K562 (cell line): ENCODE results near the gene RPS27. TPM values are rescaled to one million over a fixed set of nuclear protein-coding genes. Genes with fewer than 3 reads are reported as not detected.

ENCODE experiments used
- CC2D1A ChIP-seq: fragments of 450-650 bp; IDR thresholded peaks from 2 replicates; pipeline ENCODE4 v1.6.1; 2017; ENCODE audit warnings: mild to moderate bottlenecking
- ETS2 ChIP-seq: IDR thresholded peaks from 2 replicates; pipeline ENCODE4 v1.6.1; 2016; ENCODE audit warnings: borderline replicate concordance, missing genetic modification characterization, mild to moderate bottlenecking, moderate library complexity, missing compliant biosample characterization; ENCODE audit not compliant: poor library complexity, severe bottlenecking
- GATA2 ChIP-seq: sonication (generic); formaldehyde crosslinking; IDR thresholded peaks from 2 replicates; pipeline ENCODE4 v1.4.0; 2020; ENCODE audit warnings: mild to moderate bottlenecking, missing genetic modification reagents
- NR1H2 ChIP-seq: sonication (generic); formaldehyde crosslinking; IDR thresholded peaks from 2 replicates; pipeline ENCODE4 v1.4.0; 2020; ENCODE audit warnings: mild to moderate bottlenecking, missing genetic modification reagents
- RBM15 ChIP-seq: fragments of 200-400 bp; formaldehyde crosslinking; IDR thresholded peaks from 2 replicates; pipeline ENCODE4 v1.6.1; 2018; ENCODE audit warnings: mild to moderate bottlenecking, low read length, moderate library complexity; ENCODE audit not compliant: insufficient read depth
- TOE1 ChIP-seq, 2 experiments: fragments of 450-650 bp in 1 of 2; sonication (generic) in 1 of 2; formaldehyde crosslinking in 1 of 2; IDR thresholded peaks; 2 replicates each; pipeline versions ENCODE4 v1.7.1 to v1.8.0; 2016 to 2022; ENCODE audit warnings: borderline replicate concordance in 2 of 2, mild to moderate bottlenecking in 2 of 2, antibody characterized with exemption in 1 of 2, inconsistent platforms in 1 of 2, low read depth in 1 of 2, missing genetic modification reagents in 1 of 2, moderate library complexity in 1 of 2
- U2AF1 ChIP-seq: fragments of 200-400 bp; formaldehyde crosslinking; optimal IDR thresholded peaks from 2 replicates; pipeline ENCODE3; 2017; ENCODE audit warnings: mild to moderate bottlenecking, low read depth, low read length, moderate library complexity
- ZFP30 ChIP-seq: fragments of 250-450 bp; sonication (Bioruptor Pico); IDR thresholded peaks from 2 replicates; pipeline ENCODE4 v1.8.0; 2022; ENCODE audit warnings: moderate library complexity, mild to moderate bottlenecking, inconsistent platforms, borderline replicate concordance
- ZNF282 ChIP-seq: sonication (generic); formaldehyde crosslinking; IDR thresholded peaks from 2 replicates; pipeline ENCODE4 v1.8.1; 2023; ENCODE audit warnings: missing genetic modification reagents
- ZNF408 ChIP-seq: fragments of 250-450 bp; sonication (Bioruptor Pico); IDR thresholded peaks from 2 replicates; pipeline ENCODE4 v1.4.0; 2020; ENCODE audit warnings: low read depth, mild to moderate bottlenecking, moderate library complexity
- ZNF644 ChIP-seq: fragments of 200-800 bp; sonication (Bioruptor generic); IDR thresholded peaks from 2 replicates; pipeline ENCODE4 v1.6.1; 2016; ENCODE audit warnings: low read depth, missing genetic modification characterization, missing compliant biosample characterization
- ZNF76 ChIP-seq: fragments of 250-450 bp; sonication (Bioruptor Pico); IDR thresholded peaks from 2 replicates; pipeline ENCODE4 v1.4.0; 2020; ENCODE audit warnings: mild to moderate bottlenecking, moderate library complexity, borderline replicate concordance
- polyA plus RNA-seq, 8 experiments: library from polyadenylated mRNA; depleted of rRNA in 4 of 8; stranded (reverse) in 5 of 8; unstranded in 3 of 8; fragments of >200 nt; fragmentation: Nextera tagmentation in 2 of 8; fragmentation: Illumina TruSeq in 1 of 8; extraction: Ambion mirVana in 2 of 8; extraction: Trizol in 1 of 8; gene quantifications; 2 replicates each; pipeline versions ENCODE4 v1.2.1 to v1.2.3, GENCODE V29; 2011 to 2014; ENCODE audit warnings: inconsistent platforms in 1 of 8, missing spikeins in 1 of 8
- total RNA-seq, 7 experiments: library from RNA; depleted of rRNA in 6 of 7; stranded (reverse); fragments of >200 nt in 6 of 7; fragmentation: Illumina TruSeq in 2 of 7; extraction: Trizol in 2 of 7; gene quantifications; 2 replicates each; pipeline versions ENCODE4 v1.2.1 to v1.2.3, GENCODE V29; 2011 to 2021; ENCODE audit warnings: low replicate concordance in 1 of 7
- TF ChIP-seq, protein P1 (sequence below), 2 experiments: fragments of 450-650 bp; IDR thresholded peaks; 2 replicates each; pipeline ENCODE4 v1.6.1; 2016; ENCODE audit warnings: mild to moderate bottlenecking in 2 of 2, borderline replicate concordance in 1 of 2, low read depth in 1 of 2, moderate library complexity in 1 of 2
- TF ChIP-seq, protein P2 (sequence below): sonication (generic); formaldehyde crosslinking; IDR thresholded peaks from 2 replicates; pipeline ENCODE4 v1.8.0; 2022; ENCODE audit warnings: mild to moderate bottlenecking, missing genetic modification reagents

Gene RPS27
- total and polyA plus RNA-seq, 9 of the 15 experiments (the other 6 are each of a cell fraction or from before 2014, with no cell fraction given): 2,091 to 9,377 (median 6,706) TPM

- TF ChIP-seq TOE1 (IDR thresholded peaks at IDR 0.05; ENCODE audit: borderline replicate concordance) (peak; percentile 61; the same call in 1 of the 2 replicates), TOE1 (CRISPR knock-in tag; IDR thresholded peaks at IDR 0.05; ENCODE audit: borderline replicate concordance, low read depth) (peak; percentile 93; the same call in 1 of the 2 replicates), ZNF282 (CRISPR knock-in tag) (no peak), ZNF76 (0 out of 2 replicates have a peak, but pooled peaks have one; percentile 27), ETS2 (no peak), RBM15 (no peak), U2AF1 (no peak), ZNF408 (CRISPR knock-in tag) (no peak), ZFP30 (CRISPR knock-in tag) (no peak), CC2D1A (0 out of 2 replicates have a peak, but pooled peaks have one; percentile 21), NR1H2 (CRISPR knock-in tag) (no peak; the same call in 1 of the 2 replicates), GATA2 (no peak), ZNF644 (tag) (peak; percentile 89)
- TF ChIP-seq, protein P1, sequence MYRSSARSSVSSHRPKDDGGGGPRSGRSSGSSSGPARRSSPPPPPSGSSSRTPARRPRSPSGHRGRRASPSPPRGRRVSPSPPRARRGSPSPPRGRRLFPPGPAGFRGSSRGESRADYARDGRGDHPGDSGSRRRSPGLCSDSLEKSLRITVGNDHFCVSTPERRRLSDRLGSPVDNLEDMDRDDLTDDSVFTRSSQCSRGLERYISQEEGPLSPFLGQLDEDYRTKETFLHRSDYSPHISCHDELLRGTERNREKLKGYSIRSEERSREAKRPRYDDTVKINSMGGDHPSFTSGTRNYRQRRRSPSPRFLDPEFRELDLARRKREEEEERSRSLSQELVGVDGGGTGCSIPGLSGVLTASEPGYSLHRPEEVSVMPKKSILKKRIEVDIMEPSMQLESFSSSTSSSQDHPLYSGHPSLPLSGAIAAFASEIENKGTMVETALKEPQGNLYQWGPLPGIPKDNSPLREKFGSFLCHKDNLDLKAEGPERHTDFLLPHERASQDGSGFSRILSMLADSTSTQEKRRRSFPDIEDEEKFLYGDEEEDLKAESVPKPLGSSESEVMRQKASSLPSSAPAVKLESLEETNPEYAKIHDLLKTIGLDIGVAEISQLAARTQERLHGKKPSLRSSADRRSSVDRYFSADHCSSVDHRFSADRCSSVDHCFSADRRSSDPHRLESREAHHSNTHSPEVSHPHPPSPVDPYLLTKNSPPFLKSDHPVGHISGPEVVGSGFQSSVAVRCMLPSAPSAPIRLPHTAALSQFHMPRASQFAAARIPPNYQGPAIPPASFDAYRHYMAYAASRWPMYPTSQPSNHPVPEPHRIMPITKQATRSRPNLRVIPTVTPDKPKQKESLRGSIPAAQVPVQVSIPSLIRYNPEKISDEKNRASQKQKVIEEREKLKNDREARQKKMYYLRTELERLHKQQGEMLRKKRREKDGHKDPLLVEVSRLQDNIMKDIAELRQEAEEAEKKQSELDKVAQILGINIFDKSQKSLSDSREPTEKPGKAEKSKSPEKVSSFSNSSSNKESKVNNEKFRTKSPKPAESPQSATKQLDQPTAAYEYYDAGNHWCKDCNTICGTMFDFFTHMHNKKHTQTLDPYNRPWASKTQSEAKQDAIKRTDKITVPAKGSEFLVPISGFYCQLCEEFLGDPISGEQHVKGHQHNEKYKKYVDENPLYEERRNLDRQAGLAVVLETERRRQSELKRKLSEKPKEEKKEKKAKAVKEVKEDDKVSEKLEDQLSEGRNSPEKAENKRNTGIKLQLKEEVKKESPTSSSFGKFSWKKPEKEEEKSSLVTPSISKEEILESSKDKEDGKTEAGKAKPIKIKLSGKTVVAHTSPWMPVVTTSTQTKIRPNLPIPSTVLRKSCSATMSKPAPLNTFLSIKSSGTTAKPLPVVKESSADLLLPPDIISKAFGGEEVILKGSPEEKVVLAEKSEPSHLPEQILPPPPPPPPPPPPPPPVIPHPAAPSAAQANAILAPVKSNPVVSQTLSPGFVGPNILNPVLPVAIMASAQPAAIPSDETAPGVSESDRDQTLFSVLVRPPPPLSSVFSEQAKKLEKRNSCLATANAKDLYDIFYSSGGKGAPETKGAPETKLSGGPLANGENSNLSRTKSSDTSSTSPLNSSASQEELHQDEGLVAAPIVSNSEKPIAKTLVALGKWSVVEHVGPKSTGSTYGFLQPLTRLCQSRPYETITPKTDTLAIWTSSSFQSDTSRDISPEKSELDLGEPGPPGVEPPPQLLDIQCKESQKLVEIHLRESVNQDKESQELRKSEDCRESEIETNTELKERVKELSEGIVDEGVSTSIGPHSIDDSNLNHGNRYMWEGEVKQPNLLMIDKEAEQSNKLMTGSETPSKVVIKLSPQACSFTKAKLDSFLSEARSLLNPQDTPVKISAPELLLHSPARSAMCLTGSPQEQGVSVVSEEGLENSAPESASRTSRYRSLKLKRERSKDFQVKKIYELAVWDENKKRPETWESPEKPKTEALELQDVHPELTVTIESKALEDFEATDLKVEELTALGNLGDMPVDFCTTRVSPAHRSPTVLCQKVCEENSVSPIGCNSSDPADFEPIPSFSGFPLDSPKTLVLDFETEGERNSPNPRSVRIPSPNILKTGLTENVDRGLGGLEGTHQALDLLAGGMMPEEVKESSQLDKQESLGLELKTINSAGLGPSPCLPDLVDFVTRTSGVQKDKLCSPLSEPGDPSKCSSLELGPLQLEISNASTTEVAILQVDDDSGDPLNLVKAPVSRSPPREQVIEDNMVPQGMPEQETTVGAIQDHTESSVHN (IDR thresholded peaks at IDR 0.05; ENCODE audit: borderline replicate concordance in 1 of 2, low read depth in 1 of 2): no peak
- TF ChIP-seq, protein P2, sequence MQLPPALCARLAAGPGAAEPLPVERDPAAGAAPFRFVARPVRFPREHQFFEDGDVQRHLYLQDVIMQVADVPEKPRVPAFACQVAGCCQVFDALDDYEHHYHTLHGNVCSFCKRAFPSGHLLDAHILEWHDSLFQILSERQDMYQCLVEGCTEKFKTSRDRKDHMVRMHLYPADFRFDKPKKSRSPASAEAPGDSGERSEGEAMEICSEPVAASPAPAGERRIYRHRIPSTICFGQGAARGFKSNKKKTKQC (CRISPR knock-in tag): peak; percentile 95
Observed at GRCh38 chr1:153990468-153991150, at the start of gene RPS27 (continued).
